B cell (primary cell): ENCODE results near the gene CNTNAP2. TPM values are rescaled to one million over a fixed set of nuclear protein-coding genes. Genes with fewer than 3 reads are reported as not detected.

Source experiments
- ATAC-seq: fragments of 200-7000 bp; cut with Tn5 transposase; one replicate; pipeline ENCODE4 v1.10.0; 2021; ENCODE audit warnings: low read depth, mild to moderate bottlenecking, moderate number of reproducible peaks, moderate library complexity
- CTCF ChIA-PET: fragments of 350-600 bp; sonication (Branson Sonifier 250); formaldehyde crosslinking; loops from one replicate; lab custom pipeline; 2021; ENCODE audit warnings: antibody characterized with exemption, inconsistent platforms; lab: Charles Lee
- POLR2A ChIA-PET: fragments of 350-600 bp; sonication (Branson Sonifier 250); formaldehyde crosslinking; loops from one replicate; lab custom pipeline; 2021; ENCODE audit warnings: antibody characterized with exemption; lab: Charles Lee
- DNase-seq: peaks from one replicate; pipeline ENCODE4 v3.0.0; 2013
- H2AFZ ChIP-seq: 2 replicates; pipeline ENCODE4 v1.6.1; 2012; ENCODE audit warnings: mild to moderate bottlenecking, low read depth, low read length; ENCODE audit not compliant: insufficient read depth, poor library complexity, severe bottlenecking
- H3K27ac ChIP-seq, 2 donors: 1 replicate in 1 of 2; 2 replicates in 1 of 2; pipeline ENCODE4 v1.5.1; 2012 to 2013; ENCODE audit warnings: low read length in 2 of 2, mild to moderate bottlenecking in 2 of 2, moderate library complexity in 1 of 2
- H3K27me3 ChIP-seq, 4 experiments: fragments of 200-600 bp in 1 of 4; sonication (generic) in 1 of 4; replicated peaks in 1 of 4; 1 replicate in 2 of 4; 2 replicates in 2 of 4; pipeline versions ENCODE4 v1.6.1 to v1.7.0; 2013 to 2016; ENCODE audit warnings: low read length in 3 of 4, mild to moderate bottlenecking in 2 of 4, mixed read lengths in 1 of 4, moderate library complexity in 1 of 4; ENCODE audit not compliant: insufficient read depth in 4 of 4, control insufficient read depth in 3 of 4; ENCODE audit errors: control extremely low read depth in 1 of 4
- H3K36me3 ChIP-seq, 2 experiments: replicated peaks in 1 of 2; 1 replicate in 1 of 2; 2 replicates in 1 of 2; pipeline versions ENCODE4 v1.6.1 to v1.7.1; 2013; ENCODE audit warnings: low read length in 1 of 2; ENCODE audit not compliant: insufficient read depth in 2 of 2, control insufficient read depth in 1 of 2; ENCODE audit errors: control extremely low read depth in 1 of 2, extremely low read depth in 1 of 2
- H3K4me1 ChIP-seq, 2 donors: fragments of 200-600 bp in 1 of 2; sonication (generic) in 1 of 2; 1 replicate in 1 of 2; 2 replicates in 1 of 2; pipeline versions ENCODE4 v1.5.1 to v1.6.1; 2013 to 2017; ENCODE audit warnings: low read length in 2 of 2; ENCODE audit not compliant: control insufficient read depth in 2 of 2, insufficient read depth in 2 of 2
- H3K4me2 ChIP-seq: replicated peaks from 2 replicates; pipeline ENCODE3; 2012; ENCODE audit warnings: mild to moderate bottlenecking, low read depth, low read length; ENCODE audit not compliant: poor library complexity, severe bottlenecking
- H3K4me3 ChIP-seq, 5 experiments: fragments of 200-600 bp in 1 of 5; sonication (generic) in 1 of 5; 1 replicate in 3 of 5; 2 replicates in 2 of 5; pipeline versions ENCODE4 v1.5.1 to v1.7.0; 2011 to 2016; ENCODE audit warnings: low read length in 4 of 5, mild to moderate bottlenecking in 4 of 5, low read depth in 2 of 5, control low read depth in 1 of 5, moderate library complexity in 1 of 5; ENCODE audit not compliant: insufficient read depth in 1 of 5; ENCODE audit errors: control extremely low read depth in 1 of 5, extremely low read depth in 1 of 5
- H3K79me2 ChIP-seq: fragments of 200-600 bp; sonication (generic); one replicate; pipeline ENCODE4 v1.6.0; 2016; ENCODE audit warnings: low read length; ENCODE audit not compliant: control insufficient read depth, insufficient read depth
- H3K9ac ChIP-seq: fragments of 200-600 bp; sonication (generic); 2 replicates; pipeline ENCODE4 v1.6.1; 2017; ENCODE audit warnings: mild to moderate bottlenecking, low read length, moderate library complexity
- H3K9me3 ChIP-seq, 3 donors: one replicate each; pipeline versions ENCODE4 v1.6.1 to v1.7.1; 2013; ENCODE audit warnings: low read length in 2 of 3; ENCODE audit not compliant: control insufficient read depth in 2 of 3, insufficient read depth in 1 of 3; ENCODE audit errors: control extremely low read depth in 1 of 3
- H4K20me1 ChIP-seq: 2 replicates; pipeline ENCODE4 v1.6.0; 2012; ENCODE audit warnings: mild to moderate bottlenecking, low read length; ENCODE audit not compliant: insufficient read depth, control insufficient read depth, poor library complexity, severe bottlenecking
- H3K27ac Mint-ChIP-seq: one replicate; pipeline ENCODE4 v1.8.0; 2021; ENCODE audit warnings: mixed read lengths
- H3K27me3 Mint-ChIP-seq: one replicate; pipeline ENCODE4 v1.8.0; 2021; ENCODE audit warnings: mixed read lengths
- H3K4me1 Mint-ChIP-seq: one replicate; pipeline ENCODE4 v1.8.0; 2021; ENCODE audit warnings: mixed read lengths
- H3K4me3 Mint-ChIP-seq: one replicate; pipeline ENCODE4 v1.8.0; 2021; ENCODE audit warnings: mixed read lengths
- H3K9me3 Mint-ChIP-seq: one replicate; pipeline ENCODE4 v1.8.0; 2022; ENCODE audit warnings: mixed read lengths; ENCODE audit not compliant: insufficient read depth
- EZH2 ChIP-seq: IDR thresholded peaks from 2 replicates; pipeline ENCODE4 v1.6.1; 2012; ENCODE audit warnings: borderline replicate concordance, low read depth, mild to moderate bottlenecking, moderate library complexity, low read length; ENCODE audit not compliant: insufficient read depth, poor library complexity, severe bottlenecking
- WGBS: methylation state at CpG from one replicate; pipeline ENCODE4 v1.1.5; 2013; ENCODE audit warnings: missing lambda C conversion rate; ENCODE audit not compliant: insufficient coverage; 5-methylcytosine and 5-hydroxymethylcytosine counted together
- intact Hi-C: fragments of 100-400 bp; cut with micrococcal nuclease; formaldehyde crosslinking; loops from one replicate; pipeline ENCODE4 v1.10.0; 2022
- polyA plus RNA-seq: library from polyadenylated mRNA; depleted of rRNA; stranded (reverse); fragments of >200 nt; gene quantifications from 2 replicates; pipeline ENCODE4 v1.2.3, GENCODE V29; 2012
- total RNA-seq, 2 donors: library from RNA; stranded (reverse); fragments of 120-200 nt in 1 of 2; gene quantifications; 1 replicate in 1 of 2; 2 replicates in 1 of 2; pipeline versions ENCODE4 v1.2.3 to v1.2.4, GENCODE V29; 2013 to 2022
- TF ChIP-seq, protein P1 (sequence below): fragments of 200-600 bp; IDR thresholded peaks from one replicate; pipeline ENCODE4 v1.8.0; 2022; ENCODE audit warnings: antibody characterized with exemption, mild to moderate bottlenecking

The CNTNAP2 gene
- total and polyA plus RNA-seq, 2 donors (not counting 1 experiment from before 2014, with no cell fraction given): 7.4 to 16.6 TPM

DNA sequence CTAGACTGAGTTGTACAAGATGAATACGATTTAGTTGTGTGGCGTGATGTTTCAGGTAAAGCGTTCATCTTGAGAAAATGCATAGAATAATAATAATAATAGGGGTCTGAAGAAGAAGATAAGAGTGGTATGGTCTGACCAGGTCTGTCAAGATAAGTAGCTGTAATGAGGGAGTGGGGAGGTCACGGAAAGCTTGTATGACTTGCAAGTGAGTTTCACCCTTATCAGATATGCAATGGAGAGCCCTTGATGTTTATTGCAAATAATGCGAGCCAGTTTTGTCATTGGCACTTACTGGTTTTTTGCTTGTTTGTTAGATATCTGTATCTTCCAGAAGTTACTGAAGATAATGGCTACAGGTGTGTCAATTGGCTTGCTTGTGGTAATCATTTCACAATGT, 611.5 kb downstream of the CNTNAP2 start:
- H3K4me3 Mint-ChIP-seq: no peak overlapping the region
- 100% methylated on average over 3 of the region's 5 CpGs for WGBS
- no peak overlapping the region for H3K4me2 ChIP-seq

DNA sequence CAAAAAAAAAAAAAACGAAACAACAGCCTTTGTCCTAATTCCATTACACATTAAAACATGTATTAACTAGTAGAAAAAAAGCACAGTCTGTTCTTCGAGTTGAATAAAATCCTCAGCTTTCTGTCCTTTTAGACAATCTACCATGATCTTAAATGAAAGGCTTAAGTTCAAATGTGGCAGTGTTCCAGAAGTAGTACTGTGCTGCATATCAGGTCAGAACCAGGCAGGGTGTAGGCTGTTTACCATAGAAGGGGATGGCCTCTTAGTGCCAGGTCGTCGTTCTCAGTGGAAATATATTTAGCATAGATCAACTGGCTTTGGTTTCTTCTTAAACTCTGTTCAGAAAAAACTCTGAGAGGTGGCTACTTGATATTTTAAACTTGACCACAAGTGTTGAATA, 612.0 kb downstream of the CNTNAP2 start:
- no peak for TF ChIP-seq EZH2
- TF ChIP-seq, protein P1, sequence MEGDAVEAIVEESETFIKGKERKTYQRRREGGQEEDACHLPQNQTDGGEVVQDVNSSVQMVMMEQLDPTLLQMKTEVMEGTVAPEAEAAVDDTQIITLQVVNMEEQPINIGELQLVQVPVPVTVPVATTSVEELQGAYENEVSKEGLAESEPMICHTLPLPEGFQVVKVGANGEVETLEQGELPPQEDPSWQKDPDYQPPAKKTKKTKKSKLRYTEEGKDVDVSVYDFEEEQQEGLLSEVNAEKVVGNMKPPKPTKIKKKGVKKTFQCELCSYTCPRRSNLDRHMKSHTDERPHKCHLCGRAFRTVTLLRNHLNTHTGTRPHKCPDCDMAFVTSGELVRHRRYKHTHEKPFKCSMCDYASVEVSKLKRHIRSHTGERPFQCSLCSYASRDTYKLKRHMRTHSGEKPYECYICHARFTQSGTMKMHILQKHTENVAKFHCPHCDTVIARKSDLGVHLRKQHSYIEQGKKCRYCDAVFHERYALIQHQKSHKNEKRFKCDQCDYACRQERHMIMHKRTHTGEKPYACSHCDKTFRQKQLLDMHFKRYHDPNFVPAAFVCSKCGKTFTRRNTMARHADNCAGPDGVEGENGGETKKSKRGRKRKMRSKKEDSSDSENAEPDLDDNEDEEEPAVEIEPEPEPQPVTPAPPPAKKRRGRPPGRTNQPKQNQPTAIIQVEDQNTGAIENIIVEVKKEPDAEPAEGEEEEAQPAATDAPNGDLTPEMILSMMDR: no peak
- Mint-ChIP-seq H3K27ac (no peak overlapping the region), H3K9me3 (peaks cover 3% of the 10 kb centered on the region), H3K27me3 (no peaks in the 10 kb centered on the region), H3K4me1 (no peaks in the 10 kb centered on the region), H3K4me3 (no peak overlapping the region)
- no peak overlapping the region for H3K27ac ChIP-seq
- no peak for ATAC-seq
- no peaks in the 10 kb centered on the region for H3K27me3 ChIP-seq
- H2AFZ ChIP-seq: no peak overlapping the region
- no peaks in the 10 kb centered on the region for H3K79me2 ChIP-seq
- no peak overlapping the region for H3K4me2 ChIP-seq
- intact Hi-C loops: no loop called here
- H3K9ac ChIP-seq: no peak overlapping the region
- CTCF ChIA-PET: no interaction called here
- no peak for DNase-seq
- no peaks in the 10 kb centered on the region for H3K4me1 ChIP-seq
- H3K4me3 ChIP-seq: no peak overlapping the region
- no peaks in the 10 kb centered on the region for H3K36me3 ChIP-seq
- no peaks in the 10 kb centered on the region for H4K20me1 ChIP-seq
- POLR2A ChIA-PET: no interaction called here
- WGBS: 93% methylated on average over 2 of the region's 4 CpGs
- no peaks in the 10 kb centered on the region for H3K9me3 ChIP-seq

More for the DNA sequence above, 611.5 kb downstream of the CNTNAP2 start:
- POLR2A ChIA-PET: no interaction called here
- no peak for DNase-seq
- Histone ChIP-seq H3K36me3 (no peaks in the 10 kb centered on the region), H4K20me1 (no peaks in the 10 kb centered on the region), H3K27me3 (no peaks in the 10 kb centered on the region), H3K79me2 (no peaks in the 10 kb centered on the region), H3K27ac (no peak overlapping the region), H3K9ac (no peak overlapping the region), H3K4me3 (no peak overlapping the region), H3K4me1 (no peaks in the 10 kb centered on the region), H3K9me3 (no peaks in the 10 kb centered on the region), H2AFZ (no peak overlapping the region)
- H3K27me3 Mint-ChIP-seq: no peaks in the 10 kb centered on the region
- intact Hi-C loops: no loop called here
- CTCF ChIA-PET: no interaction called here
- peaks cover 3% of the 10 kb centered on the region for H3K9me3 Mint-ChIP-seq
- H3K4me1 Mint-ChIP-seq: no peaks in the 10 kb centered on the region
- ATAC-seq: no peak
- no peak overlapping the region for H3K27ac Mint-ChIP-seq
- TF ChIP-seq, protein P1: no peak
- no peak for TF ChIP-seq EZH2
